Neuronal stem cell (in vitro differentiated cells): ENCODE measurements around the gene ABI3BP.
A peak's percentile ranks its signal among the peaks of the same experiment; 100 is the strongest.

Experiments used
- DNase-seq: peaks from one replicate; pipeline ENCODE4 v3.0.0-alpha.2; 2013; ENCODE audit warnings: low spot score
- H2AFZ ChIP-seq: one replicate; pipeline ENCODE4 v1.6.1; 2013; ENCODE audit warnings: mild to moderate bottlenecking, low read length, inconsistent platforms
- H2AK5ac ChIP-seq: 2 replicates; pipeline ENCODE4 v1.6.1; 2013; ENCODE audit warnings: low read depth, mild to moderate bottlenecking, inconsistent platforms, low read length, moderate library complexity, mixed read lengths
- H2BK120ac ChIP-seq: 2 replicates; pipeline ENCODE4 v1.6.1; 2013; ENCODE audit warnings: low read depth, mild to moderate bottlenecking, inconsistent platforms, low read length, moderate library complexity, mixed read lengths
- H2BK12ac ChIP-seq: one replicate; pipeline ENCODE4 v1.6.1; 2013; ENCODE audit warnings: low read length, inconsistent platforms
- H2BK15ac ChIP-seq: 2 replicates; pipeline ENCODE4 v1.6.1; 2013; ENCODE audit warnings: mild to moderate bottlenecking, low read length, inconsistent platforms, mixed read lengths
- H2BK5ac ChIP-seq: one replicate; pipeline ENCODE4 v1.6.1; 2013; ENCODE audit warnings: inconsistent platforms, mild to moderate bottlenecking, low read length, moderate library complexity
- H3K14ac ChIP-seq: one replicate; pipeline ENCODE4 v1.6.1; 2013; ENCODE audit warnings: low read length, inconsistent platforms
- H3K18ac ChIP-seq: 2 replicates; pipeline ENCODE4 v1.6.1; 2013; ENCODE audit warnings: low read length, inconsistent platforms
- H3K23ac ChIP-seq: 2 replicates; pipeline ENCODE4 v1.6.1; 2013; ENCODE audit warnings: low read depth, mild to moderate bottlenecking, mixed read lengths, low read length, inconsistent platforms; ENCODE audit not compliant: poor library complexity
- H3K27ac ChIP-seq: replicated peaks from 3 replicates; pipeline ENCODE4 v1.5.1; 2013; ENCODE audit warnings: low read length, inconsistent platforms
- H3K27me3 ChIP-seq, 3 experiments: 2 replicates each; pipeline ENCODE4 v1.6.1; 2013; ENCODE audit warnings: low read length in 3 of 3, mild to moderate bottlenecking in 2 of 3, inconsistent platforms in 1 of 3, low read depth in 1 of 3, mixed read lengths in 1 of 3, moderate library complexity in 1 of 3; ENCODE audit not compliant: control insufficient read depth in 3 of 3, insufficient read depth in 3 of 3
- H3K36me3 ChIP-seq, 2 donors: replicated peaks in 1 of 2; 2 replicates each; pipeline ENCODE4 v1.6.1; 2013; ENCODE audit warnings: low read length in 2 of 2; ENCODE audit not compliant: control insufficient read depth in 2 of 2, insufficient read depth in 2 of 2
- H3K4ac ChIP-seq: 2 replicates; pipeline ENCODE4 v1.6.1; 2013; ENCODE audit warnings: inconsistent platforms, mild to moderate bottlenecking, low read length, moderate library complexity
- H3K4me1 ChIP-seq, 2 donors: 1 replicate in 1 of 2; 2 replicates in 1 of 2; pipeline ENCODE4 v1.6.1; 2013; ENCODE audit warnings: low read length in 2 of 2, low read depth in 1 of 2; ENCODE audit not compliant: control insufficient read depth in 2 of 2, insufficient read depth in 1 of 2
- H3K4me2 ChIP-seq: one replicate; pipeline ENCODE4 v1.6.1; 2013; ENCODE audit warnings: mild to moderate bottlenecking, low read length, inconsistent platforms; ENCODE audit not compliant: insufficient read depth, poor library complexity, severe bottlenecking
- H3K4me3 ChIP-seq, 2 donors: 2 replicates each; pipeline ENCODE4 v1.5.1; 2013; ENCODE audit warnings: low read length in 2 of 2, mild to moderate bottlenecking in 2 of 2, inconsistent platforms in 1 of 2, moderate library complexity in 1 of 2
- H3K79me1 ChIP-seq: one replicate; pipeline ENCODE4 v1.6.1; 2013; ENCODE audit warnings: low read depth, mild to moderate bottlenecking, inconsistent platforms, low read length, moderate library complexity
- H3K9ac ChIP-seq: one replicate; pipeline ENCODE4 v1.6.1; 2013; ENCODE audit warnings: mild to moderate bottlenecking, low read depth, low read length, inconsistent platforms; ENCODE audit not compliant: poor library complexity
- H3K9me3 ChIP-seq, 2 donors: replicated peaks in 1 of 2; 2 replicates each; pipeline versions ENCODE3 to v1.6.1; 2013; ENCODE audit warnings: low read length in 2 of 2, mild to moderate bottlenecking in 2 of 2, inconsistent platforms in 1 of 2, low read depth in 1 of 2, mixed read lengths in 1 of 2, moderate library complexity in 1 of 2; ENCODE audit not compliant: control insufficient read depth in 2 of 2, insufficient read depth in 1 of 2
- H4K8ac ChIP-seq: one replicate; pipeline ENCODE4 v1.6.1; 2013; ENCODE audit warnings: low read depth, mild to moderate bottlenecking, inconsistent platforms, low read length, moderate library complexity
- H4K91ac ChIP-seq: one replicate; pipeline ENCODE4 v1.6.1; 2013; ENCODE audit warnings: low read length, low read depth, mild to moderate bottlenecking, inconsistent platforms; ENCODE audit not compliant: poor library complexity
- WGBS, 2 donors: extraction: QIAGEN DNeasy Blood & Tissue Kit; methylation state at CpG; one replicate each; pipeline ENCODE4 v1.1.7; 2013; ENCODE audit warnings: missing lambda C conversion rate in 2 of 2, mixed read lengths in 1 of 2; ENCODE audit not compliant: insufficient read length in 2 of 2, insufficient replicate concordance in 1 of 2; ENCODE audit errors: extremely low coverage in 2 of 2; 5-methylcytosine and 5-hydroxymethylcytosine counted together

ABI3BP gene

DNA sequence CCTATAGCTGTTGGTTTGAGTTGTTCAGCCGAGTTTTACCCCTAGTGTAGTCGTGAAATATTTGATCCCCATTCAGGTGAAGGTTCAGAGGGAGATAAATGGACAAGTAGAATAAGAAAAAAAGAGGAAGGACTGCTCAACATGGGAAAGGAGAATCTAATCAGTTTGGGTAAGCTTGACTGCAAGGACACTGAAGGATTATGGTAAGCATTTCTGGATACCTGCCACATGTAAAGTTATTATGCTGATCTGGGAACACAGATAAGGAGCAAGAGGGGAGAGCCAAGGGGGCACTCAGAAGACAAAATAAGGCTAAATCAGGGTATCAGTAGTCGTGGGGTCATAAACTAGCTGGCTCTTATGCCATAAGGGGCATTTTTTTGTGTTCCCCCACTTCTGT, 234.1 kb downstream of the ABI3BP start:
- Histone ChIP-seq H3K23ac (no peak overlapping the region), H3K9ac (no peak overlapping the region), H2AFZ (no peak overlapping the region), H2AK5ac (no peak overlapping the region), H4K91ac (no peak overlapping the region), H3K4ac (no peak overlapping the region), H2BK120ac (no peak overlapping the region), H3K4me2 (no peak overlapping the region), H2BK12ac (no peak overlapping the region), H3K9me3 (no peaks in the 10 kb centered on the region), H3K4me1 (peaks cover 0 to 6% of the 10 kb centered on the region in 2 donors), H3K14ac (no peak overlapping the region), H3K36me3 (peaks cover 0 to 12% of the 10 kb centered on the region in 2 donors), H3K4me3 (no peak overlapping the region), H2BK5ac (no peak overlapping the region), H3K18ac (no peak overlapping the region), H4K8ac (peak overlapping the region; percentile 3), H3K27me3 (no peaks in the 10 kb centered on the region), H3K27ac (no peak overlapping the region), H3K79me1 (no peaks in the 10 kb centered on the region), H2BK15ac (no peak overlapping the region)
- DNase-seq: no peak
- no CpG with 5 or more reads among the region's 3 CpGs for WGBS, 2 donors

DNA sequence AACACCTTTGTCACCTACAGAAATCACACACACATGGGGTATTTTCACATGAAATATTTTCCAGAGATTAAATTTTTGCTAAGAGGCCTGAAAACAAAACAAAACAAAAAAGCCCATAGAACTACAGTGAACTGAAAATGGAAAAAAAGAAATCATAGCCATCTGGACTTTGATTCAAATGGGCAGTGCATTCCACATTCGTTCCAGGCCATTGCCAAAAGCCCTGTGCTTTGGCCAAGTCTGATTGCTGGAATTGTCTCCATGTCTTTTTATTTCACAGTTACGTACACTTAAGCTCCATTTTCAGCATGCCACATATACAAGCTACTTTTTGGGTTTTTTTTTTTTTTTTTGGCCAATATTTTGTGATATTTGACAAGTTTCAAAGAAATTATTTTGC, 236.8 kb downstream of the ABI3BP start:
- DNase-seq: no peak
- Histone ChIP-seq H3K36me3 (peaks cover 0 to 38% of the 10 kb centered on the region in 2 donors), H3K14ac (no peak overlapping the region), H3K18ac (no peak overlapping the region), H3K9ac (no peak overlapping the region), H2BK120ac (no peak overlapping the region), H3K9me3 (no peaks in the 10 kb centered on the region), H4K91ac (no peak overlapping the region), H2AK5ac (no peak overlapping the region), H2BK15ac (no peak overlapping the region), H3K4me2 (no peak overlapping the region), H2BK5ac (no peak overlapping the region), H4K8ac (no peak overlapping the region), H2AFZ (no peak overlapping the region), H3K4me1 (peaks cover 0 to 4% of the 10 kb centered on the region in 2 donors), H3K27ac (no peak overlapping the region), H3K23ac (no peak overlapping the region), H3K79me1 (no peaks in the 10 kb centered on the region), H3K4ac (no peak overlapping the region), H3K27me3 (no peaks in the 10 kb centered on the region), H2BK12ac (no peak overlapping the region), H3K4me3 (no peak overlapping the region)
- no CpG with 5 or more reads among the region's 2 CpGs for WGBS, 2 donors

DNA sequence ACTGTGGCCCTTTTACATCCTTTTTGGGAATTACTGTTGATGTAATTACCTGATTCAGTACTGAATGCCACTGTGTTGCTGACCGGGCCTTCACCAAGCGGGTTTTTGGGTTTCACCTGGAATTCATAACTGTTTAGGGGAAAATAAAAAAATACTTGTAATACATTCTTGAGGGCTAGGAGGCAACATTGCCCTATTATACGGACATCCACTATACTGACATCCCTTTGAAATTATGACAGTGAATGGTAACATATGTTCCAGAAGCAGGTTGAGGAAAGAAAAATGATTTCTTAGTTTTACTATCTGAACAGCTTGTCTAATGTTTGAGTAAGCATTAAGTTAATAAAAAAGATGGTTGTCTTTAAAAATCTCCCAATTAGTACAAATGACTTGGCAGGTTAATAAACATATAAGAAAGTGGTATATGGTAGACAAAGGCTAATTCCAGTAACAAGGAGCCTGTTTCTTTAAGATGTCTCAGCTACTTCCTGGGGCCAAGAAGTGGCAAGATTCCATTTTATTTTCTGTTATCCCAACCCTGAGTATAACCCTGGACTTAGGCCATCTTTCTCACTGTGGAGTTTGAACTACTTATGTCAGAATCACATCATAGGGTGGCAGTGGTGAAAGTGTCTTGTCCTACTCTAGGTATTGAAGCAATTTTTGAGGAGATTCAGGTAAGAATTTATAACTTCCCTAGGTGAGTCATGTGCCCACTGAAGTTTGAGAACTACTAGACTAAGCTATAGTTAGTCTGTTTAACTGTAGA, 238.5 kb downstream of the ABI3BP start:
- Histone ChIP-seq H3K79me1 (no peaks in the 10 kb centered on the region), H3K23ac (no peak overlapping the region), H2BK5ac (no peak overlapping the region), H3K14ac (no peak overlapping the region), H3K4me1 (no peaks in the 10 kb centered on the region), H2BK15ac (no peak overlapping the region), H3K4me3 (no peak overlapping the region), H3K4me2 (no peak overlapping the region), H2BK12ac (no peak overlapping the region), H4K91ac (no peak overlapping the region), H3K27me3 (no peaks in the 10 kb centered on the region), H2AK5ac (no peak overlapping the region), H3K36me3 (peaks cover 0 to 55% of the 10 kb centered on the region in 2 donors), H3K27ac (no peak overlapping the region), H3K9ac (no peak overlapping the region), H4K8ac (no peak overlapping the region), H3K18ac (no peak overlapping the region), H2AFZ (no peak overlapping the region), H3K9me3 (no peaks in the 10 kb centered on the region), H3K4ac (no peak overlapping the region), H2BK120ac (no peak overlapping the region)
- no peak for DNase-seq
- WGBS, 2 donors: no CpG with 5 or more reads among the region's 3 CpGs

GRCh38 chr3:100753846-100754245, 239.4 kb downstream of the ABI3BP start:
- H2BK12ac ChIP-seq: no peak overlapping the region
- no peak overlapping the region for H3K4me3 ChIP-seq
- no peak overlapping the region for H4K91ac ChIP-seq
- no peak overlapping the region for H3K4me2 ChIP-seq
- no peaks in the 10 kb centered on the region for H3K4me1 ChIP-seq
- H3K14ac ChIP-seq: no peak overlapping the region
- no peak overlapping the region for H3K4ac ChIP-seq
- no peak overlapping the region for H2AFZ ChIP-seq
- no peak overlapping the region for H2AK5ac ChIP-seq
- no peaks in the 10 kb centered on the region for H3K79me1 ChIP-seq
- WGBS, 2 donors: no CpG with 5 or more reads among the region's 2 CpGs
- H4K8ac ChIP-seq: no peak overlapping the region
- H2BK15ac ChIP-seq: no peak overlapping the region
- H3K23ac ChIP-seq: no peak overlapping the region
- no peak overlapping the region for H3K18ac ChIP-seq
- H2BK120ac ChIP-seq: no peak overlapping the region
- H3K9ac ChIP-seq: no peak overlapping the region
- H3K27ac ChIP-seq: no peak overlapping the region
- no peaks in the 10 kb centered on the region for H3K9me3 ChIP-seq
- no peak for DNase-seq
- H3K36me3 ChIP-seq: peaks cover 0 to 64% of the 10 kb centered on the region in 2 donors
- no peaks in the 10 kb centered on the region for H3K27me3 ChIP-seq
- no peak overlapping the region for H2BK5ac ChIP-seq
